HG02973 (cell line): Measurements from ENCODE around the gene MROH2A.

Experiments
- ATAC-seq: cut with Tn5 transposase; IDR thresholded peaks from one replicate; pipeline ENCODE4 v1.9.1; 2021; ENCODE audit warnings: moderate library complexity; ENCODE audit not compliant: unreplicated experiment

MROH2A gene

GRCh38 chr2:233764761-233765160, 13.4 kb upstream of the MROH2A start:
- ATAC-seq: no peak

DNA sequence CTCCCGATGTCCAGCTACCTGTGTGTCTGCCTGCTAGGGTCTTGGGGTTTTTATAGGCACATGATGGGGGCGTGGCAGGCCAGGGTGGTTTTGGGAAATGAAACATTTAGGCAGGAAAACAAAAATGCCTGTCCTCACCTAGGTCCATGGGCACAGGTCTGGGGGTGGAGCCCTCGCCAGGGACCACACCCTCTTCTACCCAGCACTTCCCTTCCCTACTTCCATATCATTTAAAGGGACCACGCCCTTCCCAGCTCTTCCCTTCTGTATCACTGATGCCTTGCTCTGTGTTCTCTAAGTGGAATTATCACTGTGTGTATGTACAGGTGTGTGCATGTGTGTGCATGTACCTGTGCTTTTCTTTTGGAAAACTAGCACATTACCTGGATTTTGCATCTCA, 11.7 kb upstream of the MROH2A start:
- no peak for ATAC-seq

GRCh38 chr2:233768076-233768475, 10.1 kb upstream of the MROH2A start:
- ATAC-seq: no peak

- no peak for ATAC-seq
These were observed 8.9 kb upstream of the MROH2A start for GRCh38 chr2:233769260-233769659.

GRCh38 chr2:233772153-233772552, 6.0 kb upstream of the MROH2A start:
- no peak for ATAC-seq

DNA sequence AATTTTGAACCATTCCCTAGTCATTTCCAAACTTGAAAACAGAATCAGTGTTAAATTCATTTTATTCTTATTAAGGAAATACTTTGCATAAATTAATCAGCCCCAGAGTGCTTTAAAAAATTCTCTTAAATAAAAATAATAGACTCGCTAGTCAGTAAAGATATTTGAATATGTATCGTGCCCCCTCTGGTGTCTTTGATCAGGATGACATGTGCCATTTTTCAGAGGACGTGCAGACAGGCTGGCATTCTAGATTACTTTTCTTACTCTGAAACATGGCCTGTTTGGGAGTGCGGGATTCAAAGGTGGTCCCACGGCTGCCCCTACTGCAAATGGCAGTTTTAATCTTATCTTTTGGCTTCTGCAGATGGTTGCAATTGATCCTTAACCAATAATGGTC, 5.5 kb upstream of the MROH2A start:
- no peak for ATAC-seq

- no peak for ATAC-seq
These were observed 4.3 kb upstream of the MROH2A start for GRCh38 chr2:233773854-233774253.

DNA sequence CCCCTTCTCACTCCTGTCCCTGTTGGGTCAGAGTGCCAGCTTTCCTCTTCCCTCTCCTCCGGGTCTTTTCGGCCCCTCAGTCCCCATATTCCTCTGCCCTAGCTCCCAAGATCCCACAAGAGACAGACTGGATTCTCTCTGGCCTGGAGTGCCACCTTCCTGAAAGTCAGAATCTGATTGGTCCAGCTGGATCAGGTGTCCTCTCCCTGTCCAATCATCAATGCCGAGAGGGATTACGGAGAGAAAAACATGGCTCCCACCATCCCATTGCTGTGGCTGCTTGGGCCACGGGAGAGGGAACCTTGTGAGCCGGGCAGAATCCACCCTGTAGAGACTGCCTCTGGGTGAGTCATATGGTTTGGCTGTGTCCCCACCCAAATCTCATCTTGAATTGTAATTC, 2.7 kb upstream of the MROH2A start:
- no peak for ATAC-seq

DNA sequence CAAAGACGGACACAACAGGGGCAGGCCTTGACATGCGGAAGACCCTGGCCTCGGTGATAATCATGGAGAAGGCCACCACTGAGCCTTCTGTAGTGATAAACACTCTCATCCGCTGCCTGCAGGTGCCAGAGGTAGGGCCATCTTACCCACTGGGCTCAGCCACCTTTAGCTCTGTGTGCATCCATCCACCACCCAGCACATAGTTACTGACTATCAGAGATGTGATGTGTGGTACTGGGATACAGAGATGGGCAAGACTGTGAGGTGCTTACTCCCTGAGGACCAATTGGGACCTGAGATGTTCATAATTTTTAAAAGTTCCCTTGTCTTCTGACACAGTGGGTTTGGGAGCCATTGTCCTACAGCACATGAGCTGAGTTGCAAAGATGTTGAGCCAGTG, 1.6 kb downstream of the MROH2A start:
- ATAC-seq: no peak

DNA sequence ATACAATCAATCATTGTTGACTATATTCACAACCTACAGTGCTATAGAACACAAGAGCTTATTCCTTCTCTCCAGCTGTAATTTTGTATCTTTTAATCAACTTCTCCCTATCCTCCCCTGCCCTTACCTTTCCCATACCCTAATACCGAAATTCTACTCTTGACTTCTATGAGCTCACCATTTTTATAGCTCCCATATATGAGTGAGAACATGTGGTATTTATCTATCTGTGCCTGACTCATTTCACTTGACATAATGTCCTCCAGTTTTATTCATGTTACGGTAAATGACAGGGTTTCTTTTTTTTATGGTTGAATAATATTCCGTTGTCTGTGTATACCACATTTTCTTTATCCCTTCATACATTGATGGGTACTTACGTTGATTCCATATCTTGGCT, 2.6 kb downstream of the MROH2A start:
- no peak for ATAC-seq

DNA sequence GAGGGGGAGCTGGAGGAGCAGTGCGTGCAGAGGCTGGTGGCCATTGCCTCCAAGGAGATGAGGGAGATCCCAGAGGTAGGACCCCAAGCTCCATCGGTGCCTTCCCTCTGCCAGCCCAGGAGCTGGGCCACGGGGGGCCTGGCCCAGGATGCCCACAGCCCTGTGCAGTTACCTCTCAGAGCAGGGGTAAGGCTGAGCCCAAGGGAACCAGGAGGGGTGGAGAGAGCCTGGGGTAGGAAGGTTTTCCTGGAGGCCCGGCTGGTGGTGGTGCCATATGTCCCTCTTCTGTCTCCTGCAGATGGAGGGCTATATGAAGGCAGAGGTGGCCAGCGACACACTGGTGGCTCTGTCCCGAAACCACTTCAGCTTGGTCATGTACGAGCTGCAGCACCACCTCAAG, 11.4 kb downstream of the MROH2A start:
- ATAC-seq: no peak

DNA sequence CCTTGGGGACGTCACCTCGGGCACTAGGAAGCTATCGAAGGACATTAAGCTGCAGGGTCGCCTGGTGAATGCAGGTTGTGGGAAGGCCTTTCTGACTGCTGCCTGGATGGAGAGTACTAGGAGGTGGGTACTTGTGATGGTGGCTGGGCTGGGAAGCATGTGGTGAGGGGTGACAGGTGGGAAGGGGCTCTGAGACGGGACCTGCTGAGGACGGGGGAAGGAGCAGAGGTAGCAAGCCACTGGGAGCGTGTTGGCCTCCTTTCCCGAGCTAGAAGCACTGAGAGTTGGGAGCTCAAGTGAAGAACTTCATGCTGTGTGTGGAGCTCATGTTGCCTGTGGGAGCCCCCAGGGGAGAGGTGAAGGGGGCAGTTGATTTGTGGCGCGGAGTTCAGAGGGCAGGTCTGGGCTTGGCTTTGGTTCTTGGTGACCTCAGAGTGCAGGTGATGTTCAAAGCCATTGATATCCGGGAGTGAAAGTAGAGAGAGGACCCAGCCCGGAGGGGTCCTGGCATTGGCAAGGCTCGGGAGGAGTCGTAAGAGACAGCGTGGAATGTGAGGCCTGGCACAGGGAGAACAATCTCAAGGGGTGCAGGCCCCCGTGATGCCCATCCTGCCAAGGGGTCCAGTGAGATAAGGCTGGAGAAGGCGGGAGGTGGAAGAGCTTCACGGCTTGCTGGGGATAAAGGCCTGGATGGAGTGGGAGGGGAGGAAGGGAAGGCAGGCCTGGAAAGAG, 13.2 kb downstream of the MROH2A start:
- no peak for ATAC-seq

DNA sequence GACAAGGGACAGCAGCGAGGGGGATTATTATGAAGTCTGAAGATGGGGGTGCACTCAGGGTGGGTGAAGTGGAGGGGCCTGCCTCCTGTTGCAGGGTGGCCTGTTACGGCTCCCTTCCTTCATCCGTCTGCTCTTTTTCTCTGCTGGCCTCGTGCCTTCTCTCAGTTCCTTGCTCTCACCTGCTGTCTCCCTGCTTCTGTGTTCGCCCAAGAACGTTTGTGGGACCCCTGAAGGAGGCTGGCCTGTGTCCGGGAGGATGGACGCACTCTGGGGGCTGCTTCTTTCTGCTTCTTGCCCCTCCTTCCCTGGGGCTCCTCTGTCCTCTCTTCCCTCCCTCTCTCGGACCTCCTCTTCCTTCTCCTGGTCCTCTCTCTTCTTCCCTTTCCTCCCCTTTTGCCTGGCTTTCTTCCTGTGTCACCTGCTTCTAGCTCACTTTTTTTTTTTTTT, 13.8 kb downstream of the MROH2A start:
- no peak for ATAC-seq

DNA sequence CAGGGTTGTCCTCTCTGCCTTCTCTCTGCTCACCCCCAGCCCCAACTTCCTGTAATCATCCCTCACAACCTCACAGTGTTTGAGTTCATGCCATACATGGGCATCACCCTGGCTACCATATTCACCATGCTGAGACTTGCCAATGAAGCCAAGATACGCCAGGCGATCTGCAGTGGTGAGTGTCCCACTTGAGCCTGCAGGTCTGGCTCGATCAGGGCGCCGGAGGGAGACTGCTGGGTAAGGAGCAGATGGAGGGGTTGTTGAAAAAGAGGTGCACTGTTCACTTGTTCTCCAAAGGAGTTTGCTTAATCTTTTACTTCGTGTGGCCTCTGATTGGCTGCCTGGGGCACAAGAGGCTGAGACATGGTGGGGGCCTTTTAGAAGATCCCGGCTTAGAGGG, 14.6 kb downstream of the MROH2A start:
- no peak for ATAC-seq

- no peak for ATAC-seq
These were observed 15.5 kb downstream of the MROH2A start for GRCh38 chr2:233793465-233794127.

GRCh38 chr2:233794128-233794658, 16.1 kb downstream of the MROH2A start:
- no peak for ATAC-seq

DNA sequence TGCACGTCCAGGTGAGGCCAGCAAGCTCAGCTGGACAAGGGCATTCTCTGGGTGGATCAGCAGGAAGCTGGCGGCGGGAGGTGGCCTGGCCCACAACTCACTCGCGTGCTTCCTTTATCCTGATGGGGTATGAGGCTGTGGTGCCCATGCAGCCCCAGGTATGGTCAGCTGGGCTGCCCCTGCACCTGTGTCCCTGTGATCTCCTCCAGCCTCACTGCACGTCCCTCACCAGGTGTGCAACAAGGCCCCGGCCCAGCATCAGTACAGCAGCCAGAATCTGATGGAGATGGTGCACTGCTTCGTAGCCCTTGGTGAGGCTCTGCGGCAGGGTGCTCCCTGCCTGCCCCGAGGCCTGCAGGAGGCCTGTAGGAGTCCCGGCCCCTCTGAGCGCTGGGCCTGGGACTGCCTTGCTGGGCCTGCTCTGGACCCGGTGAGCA, 17.6 kb downstream of the MROH2A start:
- no peak for ATAC-seq

- no peak for ATAC-seq
These were observed 18.1 kb downstream of the MROH2A start for GRCh38 chr2:233796254-233796653.

GRCh38 chr2:233798335-233799086, 20.4 kb downstream of the MROH2A start:
- ATAC-seq: no peak

GRCh38 chr2:233799087-233799665, 21.0 kb downstream of the MROH2A start:
- no peak for ATAC-seq

DNA sequence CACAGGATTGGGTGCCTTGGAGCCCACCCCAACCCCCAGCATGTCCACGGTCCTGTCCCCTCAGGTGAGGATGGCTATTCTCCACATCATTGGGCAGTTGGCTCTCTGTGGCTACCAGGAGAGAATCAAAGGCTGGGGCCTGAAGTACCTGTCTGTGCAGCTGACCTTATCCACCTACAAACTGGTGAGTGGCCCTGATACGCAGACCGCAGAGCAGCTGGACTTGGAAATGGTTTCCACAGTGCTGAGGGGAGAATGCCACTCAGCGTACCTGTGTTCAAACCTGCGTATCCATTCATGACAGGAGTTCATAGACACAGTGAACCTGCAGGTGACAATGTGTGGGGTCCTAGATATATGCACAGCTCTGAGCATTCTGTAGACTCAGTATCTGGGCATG, 21.6 kb downstream of the MROH2A start:
- ATAC-seq: no peak
